Prostate gland (tissue), 2 donors: ENCODE data around the gene DNTT. TPM values are rescaled to one million over a fixed set of nuclear protein-coding genes. Genes with fewer than 3 reads are reported as not detected.
"Not testable (repeated sequence)": the region's sequence is repeated elsewhere in the genome, so short reads cannot be mapped to it uniquely, and the experiment has no call there.

Source experiments
- DNase-seq: peaks from one replicate; pipeline ENCODE4 v3.0.0-alpha.2; 2019; ENCODE audit warnings: low spot score
- H3K27ac ChIP-seq, 2 donors: fragments of 200-600 bp; sonication (generic); 2 replicates each; pipeline ENCODE4 v1.5.1; 2017 to 2019
- H3K27me3 ChIP-seq: fragments of 200-600 bp; sonication (generic); replicated peaks from 2 replicates; pipeline ENCODE4 v1.5.1; 2019; ENCODE audit not compliant: insufficient read depth
- H3K36me3 ChIP-seq, 2 donors: fragments of 200-600 bp; sonication (generic); 1 replicate in 1 of 2; 2 replicates in 1 of 2; pipeline versions ENCODE4 v1.5.1 to v1.8.1; 2017 to 2019
- H3K4me1 ChIP-seq: fragments of 200-600 bp; sonication (generic); replicated peaks from 2 replicates; pipeline ENCODE4 v1.5.1; 2019
- H3K4me3 ChIP-seq, 2 donors: fragments of 200-600 bp; sonication (generic); 2 replicates each; pipeline ENCODE4 v1.5.1; 2017 to 2019
- H3K9me3 ChIP-seq: fragments of 200-600 bp; sonication (generic); 2 replicates; pipeline ENCODE4 v1.5.1; 2017
- CTCF ChIP-seq, 4 experiments: fragments of 200-600 bp in 2 of 4; fragments of 450-650 bp in 2 of 4; sonication (generic) in 2 of 4; IDR thresholded peaks; 1 replicate in 3 of 4; 2 replicates in 1 of 4; pipeline ENCODE4 v1.5.1; 2016 to 2019; ENCODE audit warnings: antibody characterized with exemption in 4 of 4, mild to moderate bottlenecking in 2 of 4, moderate library complexity in 2 of 4
- POLR2A ChIP-seq: fragments of 450-650 bp; IDR thresholded peaks from one replicate; pipeline ENCODE4 v1.6.1; 2016; ENCODE audit warnings: antibody characterized with exemption, mild to moderate bottlenecking
- POLR2AphosphoS5 ChIP-seq: sonication (generic); formaldehyde crosslinking; IDR thresholded peaks from one replicate; pipeline ENCODE4 v1.6.1; 2017; ENCODE audit warnings: antibody characterized with exemption
- WGBS: methylation state at CpG from one replicate; pipeline ENCODE4 v1.1.5; 2018; 5-methylcytosine and 5-hydroxymethylcytosine counted together
- intact Hi-C: fragments of 100-400 bp; cut with DNase I; formaldehyde crosslinking; loops from one replicate; pipeline ENCODE4 v1.14.2; 2022
- total RNA-seq, 2 donors: library from RNA; depleted of rRNA; stranded (reverse); fragments of >200 nt; gene quantifications; one replicate each; pipeline ENCODE4 v1.1.0, GENCODE V29; 2016

DNTT gene
- total RNA-seq, 2 donors from 2014 or later, result not detected

GRCh38 chr10:96299383-96299782 lies 4.9 kb upstream of the DNTT start:
- intact Hi-C loops, result loop anchor here (10.0 kb wide), 1 partner anchor 285 kb away; no protein-coding TSS in a partner anchor
- no peaks in the 10 kb centered on the region for H3K4me1 ChIP-seq

GRCh38 chr10:96301616-96302015 lies 2.6 kb upstream of the DNTT start:
- TF ChIP-seq POLR2AphosphoS5 (no peak), POLR2A (no peak), CTCF (IDR thresholded peaks at IDR 0.05) (no peak)
- no peak for DNase-seq
- intact Hi-C loops, result no loop called here
- Histone ChIP-seq H3K4me1 (no peaks in the 10 kb centered on the region), H3K27ac (no peak overlapping the region), H3K4me3 (no peak overlapping the region), H3K27me3 (no peaks in the 10 kb centered on the region), H3K9me3 (no peaks in the 10 kb centered on the region), H3K36me3 (no peaks in the 10 kb centered on the region)
- WGBS, result 54% methylated on average over 1 of the region's 1 CpG

More at GRCh38 chr10:96299383-96299782, 4.9 kb upstream of the DNTT start:
- no peak for TF ChIP-seq POLR2AphosphoS5
- TF ChIP-seq POLR2A, result no peak
- no peak for TF ChIP-seq CTCF (IDR thresholded peaks at IDR 0.05)
- no peak for DNase-seq
- 10% methylated on average over 5 of the region's 5 CpGs for WGBS
- H3K27ac ChIP-seq, result no peak overlapping the region
- H3K36me3 ChIP-seq, result no peaks in the 10 kb centered on the region
- H3K4me3 ChIP-seq, result no peak overlapping the region
- H3K27me3 ChIP-seq, result no peaks in the 10 kb centered on the region
- H3K9me3 ChIP-seq, result no peaks in the 10 kb centered on the region

- intact Hi-C loops, result no loop called here
- H3K27ac ChIP-seq, result no peak overlapping the region
- no peak overlapping the region for H3K4me3 ChIP-seq
- H3K36me3 ChIP-seq, result no peaks in the 10 kb centered on the region
- H3K4me1 ChIP-seq, result no peaks in the 10 kb centered on the region
- 91% methylated on average over 3 of the region's 3 CpGs for WGBS
- no peak for DNase-seq
- no peaks in the 10 kb centered on the region for H3K27me3 ChIP-seq
- TF ChIP-seq POLR2AphosphoS5 (no peak), POLR2A (no peak), CTCF (IDR thresholded peaks at IDR 0.05) (no peak)
- no peaks in the 10 kb centered on the region for H3K9me3 ChIP-seq
Observed at GRCh38 chr10:96305019-96305418, 785 bp downstream of the DNTT start.

- no peaks in the 10 kb centered on the region for H3K9me3 ChIP-seq
- TF ChIP-seq POLR2A (no peak), POLR2AphosphoS5 (no peak), CTCF (IDR thresholded peaks at IDR 0.05) (no peak)
- H3K4me3 ChIP-seq, result no peak overlapping the region
- H3K4me1 ChIP-seq, result no peaks in the 10 kb centered on the region
- no peak overlapping the region for H3K27ac ChIP-seq
- no peaks in the 10 kb centered on the region for H3K27me3 ChIP-seq
- 42% methylated on average over 8 of the region's 8 CpGs for WGBS
- DNase-seq, result peak; percentile 52
- H3K36me3 ChIP-seq, result no peaks in the 10 kb centered on the region
- intact Hi-C loops, result no loop called here
Observed at GRCh38 chr10:96306516-96306915, 2.3 kb downstream of the DNTT start.

GRCh38 chr10:96308854-96309253 lies 4.6 kb downstream of the DNTT start:
- H3K27ac ChIP-seq, DNase-seq, intact Hi-C loops, H3K4me1 ChIP-seq, H3K36me3 ChIP-seq, H3K27me3 ChIP-seq, H3K9me3 ChIP-seq, H3K4me3 ChIP-seq: not testable (repeated sequence)
- 63% methylated on average over 4 of the region's 4 CpGs for WGBS
